ENCODE data around the gene ACP4.

Gene ACP4

GRCh38 chr19:50830266-50831025, 40.2 kb downstream of the ACP4 start:
- TF ChIP-seq CTCF (IDR thresholded peaks at IDR 0.05; ENCODE audit: low read length) (no peak), EZH2 (IDR thresholded peaks at IDR 0.05; ENCODE audit: borderline replicate concordance, low read length) (no peak)
- H3K9me3 ChIP-seq (ENCODE audit: low read length), result no peaks in the 10 kb centered on the region
- H3K9ac ChIP-seq (ENCODE audit: low read length), result no peak overlapping the region
- H3K4me1 ChIP-seq (ENCODE audit: insufficient read depth, low read length, severe bottlenecking), result peaks cover 3% of the 10 kb centered on the region
- peaks cover 4% of the 10 kb centered on the region; the same call in 1 of the 2 replicates for H3K27me3 ChIP-seq (ENCODE audit: insufficient read depth, low read length)
- no peak overlapping the region for H3K27ac ChIP-seq (ENCODE audit: low read depth, low read length, poor library complexity, severe bottlenecking)
- no peaks in the 10 kb centered on the region for H3K9me2 ChIP-seq (ENCODE audit: low read depth, low read length)
- no peaks in the 10 kb centered on the region for H4K20me1 ChIP-seq (ENCODE audit: insufficient read depth, low read length)
- H3K4me3 ChIP-seq (ENCODE audit: low read depth, low read length, poor library complexity, severe bottlenecking), result no peak overlapping the region
- no peaks in the 10 kb centered on the region for H3F3A ChIP-seq (ENCODE audit: insufficient read depth, low read length)
- H2AFZ ChIP-seq (ENCODE audit: low read length), result no peak overlapping the region
- no peak overlapping the region for H3K4me2 ChIP-seq (ENCODE audit: low read length)
- H3K79me2 ChIP-seq (ENCODE audit: insufficient read depth, low read length), result no peaks in the 10 kb centered on the region
- H3K36me3 ChIP-seq (ENCODE audit: insufficient read depth, low read length), result no peaks in the 10 kb centered on the region

GRCh38 chr19:50831026-50831396, 40.8 kb downstream of the ACP4 start:
- H2AFZ ChIP-seq (ENCODE audit: low read length), result no peak overlapping the region
- H3K36me3 ChIP-seq (ENCODE audit: insufficient read depth, low read length), result no peaks in the 10 kb centered on the region
- no peaks in the 10 kb centered on the region for H3K9me2 ChIP-seq (ENCODE audit: low read depth, low read length)
- peaks cover 4% of the 10 kb centered on the region; the same call in 1 of the 2 replicates for H3K27me3 ChIP-seq (ENCODE audit: insufficient read depth, low read length)
- H4K20me1 ChIP-seq (ENCODE audit: insufficient read depth, low read length), result no peaks in the 10 kb centered on the region
- peaks cover 7% of the 10 kb centered on the region for H3K4me1 ChIP-seq (ENCODE audit: insufficient read depth, low read length, severe bottlenecking)
- H3K9ac ChIP-seq (ENCODE audit: low read length), result no peak overlapping the region
- TF ChIP-seq CTCF (IDR thresholded peaks at IDR 0.05; ENCODE audit: low read length), result no peak
- TF ChIP-seq EZH2 (IDR thresholded peaks at IDR 0.05; ENCODE audit: borderline replicate concordance, low read length), result no peak
- no peak overlapping the region for H3K27ac ChIP-seq (ENCODE audit: low read depth, low read length, poor library complexity, severe bottlenecking)
- H3K4me2 ChIP-seq (ENCODE audit: low read length), result no peak overlapping the region
- no peak overlapping the region for H3K4me3 ChIP-seq (ENCODE audit: low read depth, low read length, poor library complexity, severe bottlenecking)
- H3K79me2 ChIP-seq (ENCODE audit: insufficient read depth, low read length), result no peaks in the 10 kb centered on the region
- no peaks in the 10 kb centered on the region for H3F3A ChIP-seq (ENCODE audit: insufficient read depth, low read length)
- no peaks in the 10 kb centered on the region for H3K9me3 ChIP-seq (ENCODE audit: low read length)

GRCh38 chr19:50832666-50833065, 42.5 kb downstream of the ACP4 start:
- Histone ChIP-seq H3K4me3 (ENCODE audit: low read depth, low read length, poor library complexity, severe bottlenecking) (no peak overlapping the region), H3K4me2 (ENCODE audit: low read length) (no peak overlapping the region), H3K9me3 (ENCODE audit: low read length) (no peaks in the 10 kb centered on the region), H3K79me2 (ENCODE audit: insufficient read depth, low read length) (no peaks in the 10 kb centered on the region), H4K20me1 (ENCODE audit: insufficient read depth, low read length) (no peaks in the 10 kb centered on the region), H3K36me3 (ENCODE audit: insufficient read depth, low read length) (no peaks in the 10 kb centered on the region), H3K4me1 (ENCODE audit: insufficient read depth, low read length, severe bottlenecking) (peaks cover 10% of the 10 kb centered on the region), H3F3A (ENCODE audit: insufficient read depth, low read length) (no peaks in the 10 kb centered on the region), H3K27ac (ENCODE audit: low read depth, low read length, poor library complexity, severe bottlenecking) (no peak overlapping the region), H2AFZ (ENCODE audit: low read length) (no peak overlapping the region), H3K9ac (ENCODE audit: low read length) (no peak overlapping the region), H3K27me3 (ENCODE audit: insufficient read depth, low read length) (peaks cover 4% of the 10 kb centered on the region; the same call in 1 of the 2 replicates), H3K9me2 (ENCODE audit: low read depth, low read length) (no peaks in the 10 kb centered on the region)
- TF ChIP-seq EZH2 (IDR thresholded peaks at IDR 0.05; ENCODE audit: borderline replicate concordance, low read length) (no peak), CTCF (IDR thresholded peaks at IDR 0.05; ENCODE audit: low read length) (no peak)

Data from OCI-LY1 (cell line).